PC-3 (cell line): ENCODE results near the gene ZBTB45. TPM values are rescaled to one million over a fixed set of nuclear protein-coding genes. Genes with fewer than 3 reads are reported as not detected.
A peak's percentile ranks its signal among the peaks of the same experiment; 100 is the strongest.
"Not testable (repeated sequence)": the region's sequence is repeated elsewhere in the genome, so short reads cannot be mapped to it uniquely, and the experiment has no call there.

Experiments used
- ATAC-seq: fragments of 200-7000 bp; cut with Tn5 transposase; 2 replicates; pipeline ENCODE4 v1.9.1; 2020; ENCODE audit warnings: mild to moderate bottlenecking, moderate library complexity
- BruUV-seq: library from RNA; stranded (reverse); fragments of 400-500 nt; replicated peaks from 2 replicates; lab custom pipeline; 2021; lab: Mats Ljungman, UMichigan
- CTCF ChIA-PET: fragments of 300-600 bp; sonication (Branson Sonifier 250); formaldehyde crosslinking; loops from one replicate; lab custom pipeline; 2022; ENCODE audit warnings: antibody characterized with exemption; lab: Charles Lee
- POLR2A ChIA-PET: fragments of 300-600 bp; sonication (Branson Sonifier 250); formaldehyde crosslinking; loops from one replicate; lab custom pipeline; 2022; ENCODE audit warnings: antibody characterized with exemption; ENCODE audit not compliant: unreplicated experiment; lab: Charles Lee
- DNase-seq: peaks from one replicate; pipeline ENCODE4 v3.0.0-alpha.2; 2015
- H2AFZ ChIP-seq: fragments of 300-600 bp; sonication (generic); 2 replicates; pipeline ENCODE4 v1.6.0; 2016; ENCODE audit warnings: antibody characterized with exemption, low read length
- H3F3A ChIP-seq: fragments of 300-600 bp; sonication (generic); one replicate; pipeline ENCODE4 v1.6.0; 2017; ENCODE audit warnings: antibody characterized with exemption, low read length, control low read depth, mild to moderate bottlenecking; ENCODE audit not compliant: unreplicated experiment
- H3K27ac ChIP-seq: fragments of 300-600 bp; sonication (generic); 2 replicates; pipeline ENCODE4 v1.5.1; 2016; ENCODE audit warnings: mild to moderate bottlenecking, low read length
- H3K27me3 ChIP-seq: fragments of 300-600 bp; sonication (generic); 2 replicates; pipeline ENCODE4 v1.6.1; 2016; ENCODE audit warnings: low read length, mixed read lengths
- H3K36me3 ChIP-seq: fragments of 300-600 bp; sonication (generic); 2 replicates; pipeline ENCODE4 v1.6.1; 2016; ENCODE audit warnings: low read depth, mixed run types, low read length, mixed read lengths
- H3K4me1 ChIP-seq: fragments of 300-600 bp; sonication (generic); 2 replicates; pipeline ENCODE4 v1.5.1; 2016; ENCODE audit warnings: low read length; ENCODE audit not compliant: insufficient read depth
- H3K4me2 ChIP-seq: fragments of 300-600 bp; sonication (generic); 2 replicates; pipeline ENCODE4 v1.6.0; 2016; ENCODE audit warnings: low read length
- H3K4me3 ChIP-seq: fragments of 300-600 bp; sonication (generic); 2 replicates; pipeline ENCODE4 v1.5.1; 2016; ENCODE audit warnings: mild to moderate bottlenecking, low read length, mixed read lengths
- H3K79me2 ChIP-seq: fragments of 300-600 bp; sonication (generic); 2 replicates; pipeline ENCODE4 v1.6.1; 2017; ENCODE audit warnings: low read length, mixed read lengths
- H3K9ac ChIP-seq: fragments of 300-600 bp; sonication (generic); 2 replicates; pipeline ENCODE4 v1.6.0; 2016; ENCODE audit warnings: mild to moderate bottlenecking, low read length
- H3K9me2 ChIP-seq: fragments of 300-600 bp; sonication (generic); replicated peaks from 2 replicates; pipeline ENCODE4 v1.6.1; 2016; ENCODE audit warnings: mixed run types, low read length, mixed read lengths
- H3K9me3 ChIP-seq: fragments of 300-600 bp; sonication (generic); 2 replicates; pipeline ENCODE4 v1.6.1; 2016; ENCODE audit warnings: low read length, mixed read lengths
- H4K20me1 ChIP-seq: fragments of 300-600 bp; sonication (generic); 2 replicates; pipeline ENCODE4 v1.6.1; 2016; ENCODE audit warnings: low read length, mixed read lengths
- EZH2 ChIP-seq: fragments of 300-600 bp; sonication (generic); IDR thresholded peaks from one replicate; pipeline ENCODE4 v1.6.1; 2017; ENCODE audit warnings: antibody characterized with exemption, mild to moderate bottlenecking, low read length; ENCODE audit not compliant: unreplicated experiment
- EZH2phosphoT487 ChIP-seq: fragments of 300-600 bp; sonication (generic); IDR thresholded peaks from 2 replicates; pipeline ENCODE4 v1.6.1; 2018; ENCODE audit warnings: mild to moderate bottlenecking, antibody characterized with exemption, low read length, borderline replicate concordance
- intact Hi-C: fragments of 100-400 bp; cut with micrococcal nuclease; formaldehyde crosslinking; loops from 2 replicates; pipeline ENCODE4 v1.9.0; 2023
- total RNA-seq: library from RNA; depleted of rRNA; stranded (reverse); fragments of >200 nt; gene quantifications from 2 replicates; pipeline ENCODE4 v1.2.3, GENCODE V29; 2014
- TF ChIP-seq, protein P1 (sequence below): fragments of 300-600 bp; sonication (generic); conservative IDR thresholded peaks from 2 replicates; pipeline ENCODE4 v1.5.1; 2017; ENCODE audit warnings: antibody characterized with exemption, low read depth, mild to moderate bottlenecking, low read length

Gene ZBTB45
- total RNA-seq, 1 experiment from 2014 or later, result 14.0 TPM

DNA sequence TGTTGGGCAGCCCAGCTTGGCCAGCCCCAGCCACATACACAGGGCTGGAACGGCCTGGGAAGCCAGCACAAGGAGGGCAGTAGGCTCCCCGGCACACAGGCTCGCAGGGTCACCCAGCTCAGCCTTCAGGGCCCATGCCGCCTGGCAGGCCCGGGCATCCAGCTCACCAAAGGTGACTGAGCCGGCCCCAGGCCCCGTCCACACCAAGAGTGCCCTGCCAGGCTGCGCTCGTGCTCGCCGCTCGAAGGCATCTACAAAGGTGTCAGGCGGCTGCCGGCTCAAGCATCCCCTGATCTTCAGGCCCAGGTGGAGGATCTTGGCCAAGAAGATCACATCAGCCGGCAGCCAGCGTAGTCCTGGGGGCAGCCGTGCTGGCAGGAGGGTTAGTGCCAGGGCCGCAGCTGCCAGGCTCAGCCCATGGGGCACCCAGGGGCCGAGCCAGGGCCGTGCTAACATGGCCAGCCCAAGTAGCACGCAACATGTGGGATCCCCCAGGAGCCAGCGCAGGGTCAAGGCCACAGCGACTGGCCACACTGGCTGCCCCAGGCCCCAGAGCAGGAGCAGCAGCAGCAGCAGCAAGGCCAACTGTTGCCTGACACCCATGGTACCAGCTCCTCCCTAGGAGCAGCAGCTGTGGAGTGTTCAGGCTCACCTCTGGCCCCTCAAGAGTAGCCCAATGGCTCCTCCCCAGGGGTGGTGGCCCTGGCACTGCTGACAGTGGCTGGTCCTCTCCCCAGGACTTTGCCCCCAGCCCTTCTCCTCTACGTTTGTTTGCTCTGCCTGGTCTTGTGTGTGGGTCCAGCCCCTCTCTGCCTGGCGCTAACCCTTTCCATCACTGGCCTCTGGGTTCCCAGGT lies 8.0 kb downstream of the ZBTB45 start, which contains the start of gene SLC27A5:
Gene SLC27A5 (minus strand): TSS at position 640 of the 856 bp plus-strand sequence. CDS start 37 bp downstream, at position 603.
- CTCF ChIA-PET, result no interaction called here
- Histone ChIP-seq H3K4me2 (no peak within 1 kb of the TSS), H3K9ac (no peak within 1 kb of the TSS), H3K27ac (no peak within 1 kb of the TSS), H3K4me3 (no peak within 1 kb of the TSS), H3K4me1 (peaks cover 4% of the 10 kb centered on the region; the same call in 1 of the 2 replicates), H3K79me2 (peaks cover 16% of the 10 kb centered on the region), H3K9me3 (no peaks in the 10 kb centered on the region), H3K9me2 (no peaks in the 10 kb centered on the region), H3K27me3 (no peaks in the 10 kb centered on the region), H2AFZ (no peak within 1 kb of the TSS), H4K20me1 (no peaks in the 10 kb centered on the region), H3F3A (no peaks in the 10 kb centered on the region), H3K36me3 (peaks cover 10% of the 10 kb centered on the region; the same call in 1 of the 2 replicates)
- intact Hi-C loops, result no loop called here
- ATAC-seq (0 out of 2 replicates have a peak, but pooled peaks have one; percentile 9), DNase-seq (no peak)
- no peak for TF ChIP-seq EZH2
- no TSS peak for BruUV-seq
- POLR2A ChIA-PET, result no interaction called here

DNA sequence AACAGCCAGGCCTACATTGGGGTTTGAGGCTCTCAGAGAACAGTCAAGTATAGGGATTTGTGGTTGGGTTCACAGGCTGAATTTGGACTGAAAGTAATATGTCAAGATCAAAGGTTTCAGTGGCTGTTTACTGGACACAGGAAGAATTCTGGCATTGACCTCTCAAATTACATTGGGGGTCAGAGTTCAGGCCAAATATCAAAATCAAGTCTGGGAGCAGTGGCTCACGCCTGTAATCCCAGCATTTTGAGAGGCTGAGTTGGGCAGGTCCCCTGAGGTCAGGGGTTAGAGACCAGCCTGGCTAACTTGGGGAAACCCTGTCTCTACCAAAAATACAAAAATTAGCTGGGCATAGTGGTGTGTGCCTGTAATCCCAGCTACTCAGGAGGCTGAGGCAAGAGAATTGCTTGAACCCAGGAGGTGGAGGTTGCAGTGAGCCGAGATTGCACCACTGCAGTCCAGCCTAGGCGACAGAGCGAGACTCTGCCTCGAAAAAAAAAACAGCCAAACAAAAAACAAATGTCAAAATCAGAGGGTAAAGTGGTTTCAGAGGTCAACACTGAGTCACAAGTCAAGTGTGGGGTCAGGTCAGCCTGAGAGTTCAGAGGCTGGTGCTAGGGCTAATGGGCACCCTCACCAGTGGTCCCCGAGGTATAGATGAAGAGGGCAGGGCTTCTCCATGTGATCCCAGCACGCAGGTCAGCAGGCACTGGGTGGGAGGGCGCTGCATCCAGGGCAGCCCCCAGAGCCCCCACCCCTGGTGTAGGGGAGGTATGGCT lies 9.3 kb downstream of the ZBTB45 start:
- Histone ChIP-seq H3K79me2 (peaks cover 7% of the 10 kb centered on the region), H3K27ac (no peak overlapping the region), H3K4me3 (no peak overlapping the region), H3K27me3 (no peaks in the 10 kb centered on the region), H3K4me2 (no peak overlapping the region), H2AFZ (no peak overlapping the region), H3K9me3 (no peaks in the 10 kb centered on the region), H3K4me1 (peaks cover 4% of the 10 kb centered on the region; the same call in 1 of the 2 replicates), H3F3A (no peaks in the 10 kb centered on the region), H4K20me1 (no peaks in the 10 kb centered on the region), H3K9me2 (no peaks in the 10 kb centered on the region), H3K36me3 (peaks cover 3% of the 10 kb centered on the region; the same call in 1 of the 2 replicates), H3K9ac (no peak overlapping the region)
- BruUV-seq, result no TSS peak
- CTCF ChIA-PET, result no interaction called here
- DNase-seq, result no peak
- no peak for ATAC-seq
- TF ChIP-seq, protein P1, sequence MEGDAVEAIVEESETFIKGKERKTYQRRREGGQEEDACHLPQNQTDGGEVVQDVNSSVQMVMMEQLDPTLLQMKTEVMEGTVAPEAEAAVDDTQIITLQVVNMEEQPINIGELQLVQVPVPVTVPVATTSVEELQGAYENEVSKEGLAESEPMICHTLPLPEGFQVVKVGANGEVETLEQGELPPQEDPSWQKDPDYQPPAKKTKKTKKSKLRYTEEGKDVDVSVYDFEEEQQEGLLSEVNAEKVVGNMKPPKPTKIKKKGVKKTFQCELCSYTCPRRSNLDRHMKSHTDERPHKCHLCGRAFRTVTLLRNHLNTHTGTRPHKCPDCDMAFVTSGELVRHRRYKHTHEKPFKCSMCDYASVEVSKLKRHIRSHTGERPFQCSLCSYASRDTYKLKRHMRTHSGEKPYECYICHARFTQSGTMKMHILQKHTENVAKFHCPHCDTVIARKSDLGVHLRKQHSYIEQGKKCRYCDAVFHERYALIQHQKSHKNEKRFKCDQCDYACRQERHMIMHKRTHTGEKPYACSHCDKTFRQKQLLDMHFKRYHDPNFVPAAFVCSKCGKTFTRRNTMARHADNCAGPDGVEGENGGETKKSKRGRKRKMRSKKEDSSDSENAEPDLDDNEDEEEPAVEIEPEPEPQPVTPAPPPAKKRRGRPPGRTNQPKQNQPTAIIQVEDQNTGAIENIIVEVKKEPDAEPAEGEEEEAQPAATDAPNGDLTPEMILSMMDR, result no peak
- no peak for TF ChIP-seq EZH2
- no peak for TF ChIP-seq EZH2phosphoT487
- intact Hi-C loops, result no loop called here
- POLR2A ChIA-PET, result no interaction called here

DNA sequence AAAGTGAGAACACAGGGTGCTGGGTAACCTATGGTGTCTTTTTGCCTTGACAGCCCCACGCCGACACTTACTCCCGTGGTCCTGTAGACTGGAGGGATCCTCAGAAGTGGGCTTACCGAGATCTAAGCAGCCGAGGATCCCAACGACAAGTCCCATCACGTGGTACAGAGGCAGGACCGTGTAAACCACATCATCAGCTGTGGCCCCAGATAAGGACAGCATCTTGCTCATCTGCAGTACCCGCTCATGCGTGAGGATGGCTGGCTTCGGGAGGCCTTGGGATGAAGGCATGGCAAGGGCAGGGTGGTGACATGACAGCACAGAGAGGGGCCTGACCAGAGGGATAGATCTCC lies 9.9 kb downstream of the ZBTB45 start:
- Histone ChIP-seq H3K9ac (no peak overlapping the region), H4K20me1 (no peaks in the 10 kb centered on the region), H3K9me2 (no peaks in the 10 kb centered on the region), H2AFZ (no peak overlapping the region), H3K4me3 (no peak overlapping the region), H3K4me2 (no peak overlapping the region), H3F3A (no peaks in the 10 kb centered on the region), H3K79me2 (peaks cover 4% of the 10 kb centered on the region), H3K9me3 (no peaks in the 10 kb centered on the region), H3K4me1 (peaks cover 4% of the 10 kb centered on the region; the same call in 1 of the 2 replicates), H3K36me3 (peaks cover 3% of the 10 kb centered on the region; the same call in 1 of the 2 replicates), H3K27ac (no peak overlapping the region), H3K27me3 (no peaks in the 10 kb centered on the region)
- DNase-seq (no peak), ATAC-seq (no peak)
- POLR2A ChIA-PET, result interaction anchor here (0.6 kb wide), 2 partner anchors 8 to 58 kb away, joined by 4 read pairs; no protein-coding TSS in a partner anchor
- CTCF ChIA-PET, result no interaction called here
- BruUV-seq, result no TSS peak
- TF ChIP-seq EZH2phosphoT487, result no peak
- no peak for TF ChIP-seq EZH2
- TF ChIP-seq, protein P1, result no peak
- intact Hi-C loops, result no loop called here

DNA sequence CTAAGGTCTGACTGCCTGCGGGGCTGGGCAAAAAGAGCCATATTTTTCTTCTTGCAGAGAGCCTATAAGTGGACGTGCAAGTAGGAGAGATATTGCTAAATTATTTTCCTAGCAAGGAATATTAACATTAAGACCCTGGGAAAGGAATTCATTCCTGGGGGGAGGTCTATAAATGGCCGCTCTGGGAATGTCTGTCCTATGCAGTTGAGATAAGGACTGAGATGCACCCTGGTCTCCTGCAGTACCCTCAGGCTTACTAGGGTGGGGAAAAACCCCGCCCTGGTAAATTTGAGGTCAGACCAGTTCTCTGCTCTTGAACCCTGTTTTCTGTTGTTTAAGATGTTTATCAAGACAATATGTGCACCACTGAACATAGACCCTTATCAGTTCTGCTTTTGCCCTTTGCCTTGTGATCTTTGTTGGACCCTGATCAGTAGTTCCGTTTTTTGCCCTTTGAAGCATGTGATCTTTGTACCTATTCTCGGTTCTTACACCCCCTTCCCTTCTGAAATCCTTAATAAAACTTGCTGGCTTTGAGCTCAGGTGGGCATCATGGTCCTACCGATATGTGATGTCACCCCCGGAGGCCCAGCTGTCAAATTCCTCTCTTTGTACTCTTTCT lies 11.9 kb downstream of the ZBTB45 start:
- H3K9me3 ChIP-seq, H3K4me2 ChIP-seq, H3K4me1 ChIP-seq, H3K9ac ChIP-seq, H2AFZ ChIP-seq, H3K9me2 ChIP-seq, BruUV-seq, DNase-seq, H3K4me3 ChIP-seq, H3K79me2 ChIP-seq, POLR2A ChIA-PET, H3F3A ChIP-seq, CTCF ChIA-PET, H4K20me1 ChIP-seq, H3K27me3 ChIP-seq, intact Hi-C loops, H3K27ac ChIP-seq, ATAC-seq, H3K36me3 ChIP-seq: not testable (repeated sequence)
